Esophagus mucosa (tissue), 1 donor: ENCODE data around the gene USP48. TPM values are rescaled to one million over a fixed set of nuclear protein-coding genes. Genes with fewer than 3 reads are reported as not detected.

Experiments used
- ATAC-seq: fragments of 200-7000 bp; cut with Tn5 transposase; one replicate; pipeline ENCODE4 v1.9.1; 2020
- total RNA-seq: library from RNA; stranded (reverse); gene quantifications from one replicate; pipeline ENCODE4 v1.2.4, GENCODE V29; 2023
- donor health status: DM: yes; HTN: yes; CAD: no.

Gene USP48
- total RNA-seq, 1 donor from 2014 or later = 37.3 TPM

- ATAC-seq = peak; percentile 52
Observed at GRCh38 chr1:21651214-21652042, 131.5 kb downstream of the USP48 start.

GRCh38 chr1:21650400-21650799 lies 132.5 kb downstream of the USP48 start:
- ATAC-seq = no peak

- ATAC-seq = no peak
Observed at GRCh38 chr1:21649315-21649714, 133.6 kb downstream of the USP48 start.

GRCh38 chr1:21648791-21649190 lies 134.2 kb downstream of the USP48 start:
- ATAC-seq = no peak

- no peak for ATAC-seq
Observed at GRCh38 chr1:21648352-21648730, 134.6 kb downstream of the USP48 start.

GRCh38 chr1:21647431-21648351 lies 135.3 kb downstream of the USP48 start:
- ATAC-seq = peak; percentile 70

DNA sequence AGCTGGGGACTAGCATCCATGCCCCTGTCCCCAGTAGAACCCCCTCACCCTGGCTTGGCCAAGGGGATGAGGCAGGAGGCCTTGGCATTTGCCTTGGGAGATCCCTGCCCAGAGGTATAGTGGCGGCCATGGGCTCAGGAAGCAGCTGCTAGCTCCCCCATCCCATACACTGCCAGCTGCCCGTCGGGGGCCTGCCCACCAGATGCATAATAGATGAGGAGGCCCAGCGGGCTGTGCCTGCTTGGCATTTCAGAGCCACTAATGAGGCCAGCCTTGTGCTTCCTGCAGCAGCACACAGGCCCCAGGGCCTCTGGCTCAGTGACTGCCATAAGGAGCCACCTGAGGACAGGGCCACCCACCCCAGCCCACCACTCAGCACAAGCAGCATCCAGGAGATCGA lies 137.4 kb downstream of the USP48 start:
- no peak for ATAC-seq

- ATAC-seq = no peak
Observed at GRCh38 chr1:21644906-21645305, 138.0 kb downstream of the USP48 start.

DNA sequence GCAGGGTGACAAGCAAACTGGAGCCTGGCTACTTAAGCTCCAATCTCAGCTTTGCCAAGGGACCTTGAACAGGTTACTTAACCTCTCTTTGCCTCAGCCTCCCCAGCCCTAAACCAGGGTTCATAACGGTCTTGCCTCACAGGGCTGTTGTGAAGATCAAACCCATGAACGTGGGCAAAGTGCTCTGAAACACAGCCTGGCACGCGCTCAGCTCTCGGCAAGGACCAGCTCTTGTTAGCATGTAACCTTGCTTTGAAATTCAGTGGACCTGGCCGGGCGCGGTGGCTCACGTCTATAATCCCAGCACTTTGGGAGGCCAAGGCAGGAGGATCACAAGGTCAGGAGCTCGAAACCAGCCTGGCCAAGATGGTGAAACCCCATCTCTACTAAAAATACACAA lies 138.6 kb downstream of the USP48 start:
- no peak for ATAC-seq

- no peak for ATAC-seq
Observed at GRCh38 chr1:21643624-21644023, 139.3 kb downstream of the USP48 start.

DNA sequence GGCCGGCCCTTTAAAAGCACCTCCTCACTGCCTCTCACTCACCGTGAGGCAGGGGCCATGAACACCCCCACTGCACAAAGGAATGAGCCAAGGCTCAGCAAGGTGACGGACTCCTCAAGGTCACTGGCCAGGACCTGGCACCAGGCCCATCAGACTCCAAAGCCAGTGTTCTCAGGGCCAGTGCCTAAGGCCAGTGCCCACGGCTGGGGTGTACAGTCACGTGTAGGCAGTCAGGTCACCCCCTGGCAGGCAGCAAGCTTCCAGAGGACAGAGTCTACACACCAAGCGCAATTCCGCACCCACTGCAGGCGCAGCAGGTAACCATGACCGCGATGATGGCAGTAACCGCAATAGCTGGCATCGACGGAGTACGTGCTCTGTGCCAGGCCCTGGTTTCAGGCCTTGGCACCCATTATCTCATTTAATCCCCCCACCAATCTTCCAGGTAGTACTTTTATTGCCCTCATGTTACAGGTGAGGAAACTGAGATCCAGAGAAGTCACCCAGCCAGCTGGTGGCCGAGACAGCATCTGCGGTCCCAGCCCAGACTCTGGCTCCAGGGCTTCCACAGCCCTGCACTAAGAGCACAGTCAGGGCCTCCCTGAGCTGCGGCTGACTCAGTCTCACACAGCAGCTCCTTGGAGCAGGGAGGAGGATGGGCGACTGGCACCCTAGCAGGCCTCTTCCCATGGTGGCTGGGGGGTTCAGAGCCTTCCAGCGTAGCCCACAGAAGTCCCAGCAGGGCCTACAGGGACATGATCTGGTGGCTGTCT lies 140.8 kb downstream of the USP48 start:
- no peak for ATAC-seq

DNA sequence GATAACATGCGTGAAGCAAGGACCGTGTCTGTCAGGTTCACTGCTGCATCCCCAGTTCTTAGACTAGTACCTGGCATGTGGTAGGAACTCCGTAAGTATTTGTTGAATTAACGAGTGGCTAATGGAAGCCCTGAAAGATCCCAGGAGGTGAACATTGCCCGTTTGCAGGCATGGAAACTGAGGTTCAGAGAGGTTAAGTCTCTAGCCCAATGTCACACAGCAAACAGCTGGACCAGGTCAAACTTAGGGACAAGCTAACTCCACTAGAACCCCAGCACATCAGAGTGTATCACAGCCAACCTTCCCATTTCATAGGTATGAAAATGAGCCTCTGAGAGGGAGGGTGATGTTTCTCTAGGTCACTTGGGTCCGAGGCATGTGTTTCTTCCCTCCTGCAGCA lies 141.4 kb downstream of the USP48 start:
- ATAC-seq = no peak

GRCh38 chr1:21641076-21641475 lies 141.9 kb downstream of the USP48 start:
- no peak for ATAC-seq

DNA sequence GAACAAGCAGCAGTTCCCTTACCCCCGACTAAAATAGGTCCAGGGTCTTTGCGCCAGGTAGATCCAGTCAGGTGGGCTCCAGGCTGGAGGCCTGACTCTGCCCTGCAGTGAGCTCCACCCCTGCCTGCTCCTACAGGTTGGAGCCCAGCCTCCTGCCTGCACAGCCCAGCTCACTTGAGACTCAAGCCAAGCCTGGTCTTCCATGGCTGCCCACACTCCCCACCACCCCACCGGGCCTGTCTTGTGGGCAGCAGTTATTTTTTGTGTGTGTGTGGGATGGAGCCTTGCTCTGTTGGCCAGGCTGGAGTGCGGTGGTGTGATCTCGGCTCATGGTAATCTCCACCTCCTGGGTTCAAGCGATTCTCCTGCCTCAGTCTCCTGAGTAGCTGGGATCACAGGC lies 142.3 kb downstream of the USP48 start:
- ATAC-seq = no peak

- peak; percentile 50 for ATAC-seq
Observed at GRCh38 chr1:21639594-21640041, 143.3 kb downstream of the USP48 start.

- ATAC-seq = peak; percentile 85
Observed at GRCh38 chr1:21638531-21639341, 144.2 kb downstream of the USP48 start.

GRCh38 chr1:21637514-21637913 lies 145.4 kb downstream of the USP48 start:
- ATAC-seq = no peak

- no peak for ATAC-seq
Observed at GRCh38 chr1:21636029-21636428, 146.9 kb downstream of the USP48 start.

- no peak for ATAC-seq
Observed at GRCh38 chr1:21634806-21635535, 148.0 kb downstream of the USP48 start.

- no peak for ATAC-seq
Observed at GRCh38 chr1:21633992-21634805, 148.8 kb downstream of the USP48 start.
